Esophagus squamous epithelium (tissue), 5 donors: ENCODE results near the gene DCUN1D2. TPM values are rescaled to one million over a fixed set of nuclear protein-coding genes. Genes with fewer than 3 reads are reported as not detected.

Experiments used
- DNase-seq: peaks from one replicate; lab custom pipeline; 2025; lab: John Stamatoyannopoulos, UW
- H3K27ac ChIP-seq, 4 donors: fragments of 200-600 bp; sonication (generic); one replicate each; pipeline ENCODE4 v1.5.1; 2016 to 2019; ENCODE audit warnings: mild to moderate bottlenecking in 1 of 4
- H3K27me3 ChIP-seq, 4 donors: fragments of 200-600 bp; sonication (generic); 1 replicate in 3 of 4; 2 replicates in 1 of 4; pipeline versions ENCODE4 v1.5.1 to v1.6.0; 2017 to 2021; ENCODE audit warnings: antibody characterized with exemption in 1 of 4
- H3K36me3 ChIP-seq, 3 donors: fragments of 200-600 bp; sonication (generic); one replicate each; pipeline ENCODE4 v1.5.1; 2016 to 2019
- H3K4me1 ChIP-seq, 3 donors: fragments of 200-600 bp; sonication (generic); one replicate each; pipeline ENCODE4 v1.5.1; 2017 to 2019
- H3K4me3 ChIP-seq, 4 donors: fragments of 200-600 bp; sonication (generic); 1 replicate in 3 of 4; 2 replicates in 1 of 4; pipeline ENCODE4 v1.5.1; 2016 to 2019; ENCODE audit warnings: mild to moderate bottlenecking in 2 of 4, moderate library complexity in 1 of 4
- H3K9me3 ChIP-seq, 3 donors: fragments of 200-600 bp; sonication (generic); one replicate each; pipeline ENCODE4 v1.5.1; 2016 to 2019
- CTCF ChIP-seq, 6 experiments: fragments of 450-650 bp in 4 of 6; fragments of 200-600 bp in 2 of 6; sonication (generic) in 2 of 6; IDR thresholded peaks; one replicate each; pipeline ENCODE4 v1.5.1; 2016 to 2019; ENCODE audit warnings: antibody characterized with exemption in 6 of 6, mild to moderate bottlenecking in 4 of 6, moderate library complexity in 4 of 6
- POLR2A ChIP-seq, 4 donors: fragments of 450-650 bp; IDR thresholded peaks; one replicate each; pipeline ENCODE4 v1.6.1; 2017; ENCODE audit warnings: antibody characterized with exemption in 4 of 4, mild to moderate bottlenecking in 4 of 4, moderate library complexity in 3 of 4
- WGBS, 2 donors: methylation state at CpG; one replicate each; pipeline ENCODE4 v1.1.5; 2018; 5-methylcytosine and 5-hydroxymethylcytosine counted together
- intact Hi-C: fragments of 100-400 bp; cut with DNase I; formaldehyde crosslinking; loops from one replicate; pipeline ENCODE4 v1.15.0; 2022
- total RNA-seq, 4 donors: library from RNA; depleted of rRNA; stranded (reverse); fragments of >200 nt; gene quantifications; one replicate each; pipeline ENCODE4 v1.1.0, GENCODE V29; 2016
- donor health status: DM: yes; HTN: yes; CAD: no.

The DCUN1D2 gene
- total RNA-seq, 4 donors from 2014 or later: 4.7 to 14.1 (median 7.7) TPM

DNA sequence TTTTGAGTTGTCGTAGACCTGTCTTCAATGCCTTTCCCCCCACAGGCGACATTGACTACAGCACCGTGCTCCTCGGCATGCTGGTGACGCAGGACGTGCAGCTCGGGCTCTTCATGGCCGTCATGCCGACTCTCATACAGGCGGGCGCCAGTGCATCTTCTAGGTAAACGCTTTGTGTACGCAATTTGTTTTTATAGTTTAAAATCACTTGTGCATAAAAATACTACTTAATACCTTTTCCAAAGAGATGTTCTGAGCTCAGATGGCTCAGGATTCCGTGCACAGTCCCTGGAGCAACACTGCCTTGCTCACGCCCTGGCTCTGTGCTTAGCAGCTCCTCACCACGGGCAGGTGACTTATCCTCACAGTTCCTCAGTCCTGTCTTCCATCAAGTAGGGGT is 30.1 kb upstream of the DCUN1D2 start:
- intact Hi-C loops: no loop called here
- Histone ChIP-seq H3K27ac (no peak overlapping the region), H3K36me3 (peaks cover 4 to 59% (median 5%) of the 10 kb centered on the region in 3 donors), H3K9me3 (no peaks in the 10 kb centered on the region), H3K27me3 (no peaks in the 10 kb centered on the region), H3K4me3 (no peak overlapping the region), H3K4me1 (no peaks in the 10 kb centered on the region)
- WGBS, 2 donors: 94 to 96% methylated on average over 16 of the region's 16 CpGs
- no peak for DNase-seq
- no peak for TF ChIP-seq POLR2A (IDR thresholded peaks at IDR 0.05)
- TF ChIP-seq CTCF (IDR thresholded peaks at IDR 0.05): no peak

DNA sequence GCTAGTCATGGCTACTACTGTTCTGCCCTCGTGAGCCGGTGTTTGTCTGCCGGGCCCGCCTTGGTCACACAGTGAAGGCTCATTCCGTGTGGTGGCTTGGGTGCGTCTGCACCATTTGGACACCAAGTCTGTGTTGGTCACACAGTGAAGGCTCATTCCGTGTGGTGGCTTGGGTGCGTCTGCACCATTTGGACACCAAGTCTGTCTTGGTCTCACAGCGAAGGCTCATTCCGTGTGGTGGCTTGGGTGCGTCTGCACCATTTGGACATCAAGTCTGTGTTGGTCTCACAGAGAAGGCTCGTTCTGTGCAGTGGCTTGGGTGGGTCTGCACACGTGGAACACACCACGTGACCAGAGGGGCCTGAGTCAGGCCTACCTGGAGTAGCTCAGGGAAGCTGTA is 29.0 kb upstream of the DCUN1D2 start:
- Histone ChIP-seq H3K9me3 (no peaks in the 10 kb centered on the region), H3K4me1 (no peaks in the 10 kb centered on the region), H3K36me3 (peaks cover 0 to 61% (median 4%) of the 10 kb centered on the region in 3 donors), H3K27me3 (no peaks in the 10 kb centered on the region), H3K4me3 (no peak overlapping the region), H3K27ac (no peak overlapping the region)
- intact Hi-C loops: no loop called here
- no peak for TF ChIP-seq POLR2A (IDR thresholded peaks at IDR 0.05)
- no peak for TF ChIP-seq CTCF (IDR thresholded peaks at IDR 0.05)
- 90 to 95% methylated on average over 9 to 12 of the region's 14 CpGs for WGBS, 2 donors
- DNase-seq: no peak

DNA sequence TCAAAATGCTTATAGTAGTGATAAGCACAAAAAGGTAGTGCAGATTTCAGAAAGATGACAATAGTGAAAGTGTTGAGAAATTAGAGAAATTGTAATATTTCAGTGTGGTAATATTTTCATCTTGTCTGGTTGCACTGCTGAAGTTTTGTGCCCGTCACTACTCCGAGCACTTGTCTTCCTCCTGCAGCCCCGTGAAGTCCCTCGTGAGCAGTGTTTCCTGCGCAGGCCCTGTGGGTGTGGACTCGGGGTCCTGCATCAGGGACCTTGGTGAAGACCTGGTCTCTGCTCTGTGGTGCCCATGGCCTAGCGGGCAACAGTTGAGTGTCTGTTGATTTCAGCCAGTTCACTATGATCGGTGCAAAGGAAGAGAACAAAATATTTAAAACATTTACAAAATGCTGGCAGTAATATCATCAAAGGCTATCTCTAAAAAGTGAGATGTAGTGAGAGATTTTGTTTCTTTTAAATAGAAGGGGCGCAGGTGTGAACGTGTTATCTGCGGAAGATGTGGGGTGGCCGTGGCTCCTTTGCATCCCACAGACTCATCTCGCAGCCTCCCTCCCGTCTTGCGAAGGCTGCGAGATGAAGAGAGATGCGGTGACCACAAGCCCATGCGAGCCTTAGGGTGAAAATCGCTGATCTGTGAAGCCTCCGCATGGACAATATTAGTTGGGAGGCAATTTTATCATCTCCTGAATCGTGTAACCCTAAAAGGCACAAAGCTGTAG is 27.7 kb upstream of the DCUN1D2 start:
- TF ChIP-seq CTCF (IDR thresholded peaks at IDR 0.05) (no peak), POLR2A (IDR thresholded peaks at IDR 0.05) (no peak)
- intact Hi-C loops: no loop called here
- Histone ChIP-seq H3K36me3 (peaks cover 0 to 71% (median 4%) of the 10 kb centered on the region in 3 donors), H3K9me3 (no peaks in the 10 kb centered on the region), H3K4me3 (no peak overlapping the region), H3K27me3 (no peaks in the 10 kb centered on the region), H3K27ac (no peak overlapping the region), H3K4me1 (no peaks in the 10 kb centered on the region)
- 81 to 91% methylated on average over 21 of the region's 21 CpGs for WGBS, 2 donors
- no peak for DNase-seq

DNA sequence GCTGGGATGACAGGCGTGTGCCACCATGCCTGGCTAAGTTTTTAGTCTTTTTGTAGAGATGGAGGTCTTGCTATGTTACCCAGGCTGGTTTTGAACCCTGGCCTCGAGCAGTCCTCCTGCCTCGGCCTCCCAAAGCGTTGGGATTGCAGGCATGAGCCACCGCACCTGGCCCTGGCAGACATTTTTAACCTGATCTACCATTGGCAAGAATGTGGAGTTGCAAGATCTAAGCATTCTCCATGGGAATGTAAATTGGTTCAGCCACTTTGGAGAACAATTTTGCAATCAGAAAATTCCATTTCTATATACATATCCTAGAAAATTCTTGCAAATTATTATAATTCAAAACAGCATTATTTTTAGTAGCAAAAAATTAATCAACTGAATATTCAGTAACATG is 24.3 kb upstream of the DCUN1D2 start:
- H3K36me3 ChIP-seq: peaks cover 0 to 70% (median 14%) of the 10 kb centered on the region in 3 donors
- no peaks in the 10 kb centered on the region for H3K4me1 ChIP-seq

More for the DNA sequence above, 24.3 kb upstream of the DCUN1D2 start:
- H3K27me3 ChIP-seq: no peaks in the 10 kb centered on the region
- 89 to 95% methylated on average over 4 to 5 of the region's 5 CpGs for WGBS, 2 donors
- no peak overlapping the region for H3K4me3 ChIP-seq
- intact Hi-C loops: no loop called here
- TF ChIP-seq POLR2A (IDR thresholded peaks at IDR 0.05): no peak
- TF ChIP-seq CTCF (IDR thresholded peaks at IDR 0.05): no peak
- no peak for DNase-seq
- no peak overlapping the region for H3K27ac ChIP-seq
- H3K9me3 ChIP-seq: no peaks in the 10 kb centered on the region
